Measurements from ENCODE around the gene DCDC2.

The DCDC2 gene

DNA sequence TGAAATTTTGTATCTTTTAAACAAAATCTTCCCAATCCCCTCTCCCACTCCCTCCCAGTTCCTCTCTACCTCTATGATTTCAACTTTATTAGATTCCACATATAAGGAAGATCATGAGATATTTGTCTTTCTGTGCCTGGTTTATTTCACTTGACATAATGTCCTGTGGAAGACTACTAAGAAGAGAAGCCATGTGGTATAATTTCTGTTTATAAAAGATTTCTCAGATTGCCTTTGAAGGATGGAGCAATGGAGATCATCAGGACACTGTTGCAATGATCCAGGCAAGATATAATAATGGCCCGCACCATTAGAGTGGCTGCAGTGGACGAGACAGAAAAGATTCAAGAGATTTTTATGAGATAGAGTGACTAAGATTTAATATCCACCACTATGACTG, 218.8 kb downstream of the DCDC2 start:
- TF ChIP-seq TAF1 (IDR thresholded peaks at IDR 0.05; ENCODE audit: borderline replicate concordance, insufficient read depth, low read length) (no peak), SIN3A (IDR thresholded peaks at IDR 0.05; ENCODE audit: borderline replicate concordance, insufficient read depth, low read length) (no peak), FOXP2 (optimal IDR thresholded peaks at IDR 0.05; ENCODE audit: borderline replicate concordance, extremely low read depth, extremely low read length, insufficient read depth) (no peak), POLR2AphosphoS5 (IDR thresholded peaks at IDR 0.05; ENCODE audit: low read depth, low read length) (no peak)
- TF ChIP-seq, protein P1, sequence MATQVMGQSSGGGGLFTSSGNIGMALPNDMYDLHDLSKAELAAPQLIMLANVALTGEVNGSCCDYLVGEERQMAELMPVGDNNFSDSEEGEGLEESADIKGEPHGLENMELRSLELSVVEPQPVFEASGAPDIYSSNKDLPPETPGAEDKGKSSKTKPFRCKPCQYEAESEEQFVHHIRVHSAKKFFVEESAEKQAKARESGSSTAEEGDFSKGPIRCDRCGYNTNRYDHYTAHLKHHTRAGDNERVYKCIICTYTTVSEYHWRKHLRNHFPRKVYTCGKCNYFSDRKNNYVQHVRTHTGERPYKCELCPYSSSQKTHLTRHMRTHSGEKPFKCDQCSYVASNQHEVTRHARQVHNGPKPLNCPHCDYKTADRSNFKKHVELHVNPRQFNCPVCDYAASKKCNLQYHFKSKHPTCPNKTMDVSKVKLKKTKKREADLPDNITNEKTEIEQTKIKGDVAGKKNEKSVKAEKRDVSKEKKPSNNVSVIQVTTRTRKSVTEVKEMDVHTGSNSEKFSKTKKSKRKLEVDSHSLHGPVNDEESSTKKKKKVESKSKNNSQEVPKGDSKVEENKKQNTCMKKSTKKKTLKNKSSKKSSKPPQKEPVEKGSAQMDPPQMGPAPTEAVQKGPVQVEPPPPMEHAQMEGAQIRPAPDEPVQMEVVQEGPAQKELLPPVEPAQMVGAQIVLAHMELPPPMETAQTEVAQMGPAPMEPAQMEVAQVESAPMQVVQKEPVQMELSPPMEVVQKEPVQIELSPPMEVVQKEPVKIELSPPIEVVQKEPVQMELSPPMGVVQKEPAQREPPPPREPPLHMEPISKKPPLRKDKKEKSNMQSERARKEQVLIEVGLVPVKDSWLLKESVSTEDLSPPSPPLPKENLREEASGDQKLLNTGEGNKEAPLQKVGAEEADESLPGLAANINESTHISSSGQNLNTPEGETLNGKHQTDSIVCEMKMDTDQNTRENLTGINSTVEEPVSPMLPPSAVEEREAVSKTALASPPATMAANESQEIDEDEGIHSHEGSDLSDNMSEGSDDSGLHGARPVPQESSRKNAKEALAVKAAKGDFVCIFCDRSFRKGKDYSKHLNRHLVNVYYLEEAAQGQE (IDR thresholded peaks at IDR 0.05; ENCODE audit: insufficient read depth in 1 of 2, low read depth in 2 of 2, low read length in 2 of 2): no peak

GRCh38 chr6:24131751-24132150, 226.1 kb downstream of the DCDC2 start:
- no peak for TF ChIP-seq POLR2AphosphoS5 (IDR thresholded peaks at IDR 0.05; ENCODE audit: low read depth, low read length)
- TF ChIP-seq SIN3A (IDR thresholded peaks at IDR 0.05; ENCODE audit: borderline replicate concordance, insufficient read depth, low read length): no peak
- no peak for TF ChIP-seq TAF1 (IDR thresholded peaks at IDR 0.05; ENCODE audit: borderline replicate concordance, insufficient read depth, low read length)
- no peak for TF ChIP-seq FOXP2 (optimal IDR thresholded peaks at IDR 0.05; ENCODE audit: borderline replicate concordance, extremely low read depth, extremely low read length, insufficient read depth)
- TF ChIP-seq, protein P1 (IDR thresholded peaks at IDR 0.05; ENCODE audit: insufficient read depth in 1 of 2, low read depth in 2 of 2, low read length in 2 of 2): no peak

DNA sequence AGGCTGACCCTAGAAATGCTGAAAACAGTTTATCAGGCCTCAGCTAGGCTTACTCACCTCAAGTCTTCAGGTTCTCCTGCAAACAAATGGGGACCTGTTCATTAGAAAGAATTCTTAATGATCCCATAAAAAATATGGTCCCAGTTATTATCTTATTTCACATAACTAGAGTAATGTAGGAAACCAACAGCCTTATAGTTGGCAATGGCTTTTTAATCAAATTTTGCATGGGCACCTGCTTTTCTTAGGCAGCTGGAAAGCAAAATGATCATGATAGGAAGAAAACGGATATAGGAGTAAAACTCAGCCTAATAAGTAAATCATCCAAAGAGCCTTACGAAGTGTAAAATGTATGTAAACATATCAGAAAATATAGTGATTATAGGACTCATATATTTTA, 230.5 kb downstream of the DCDC2 start:
- TF ChIP-seq POLR2AphosphoS5 (IDR thresholded peaks at IDR 0.05; ENCODE audit: low read depth, low read length) (no peak), TAF1 (IDR thresholded peaks at IDR 0.05; ENCODE audit: borderline replicate concordance, insufficient read depth, low read length) (no peak), SIN3A (IDR thresholded peaks at IDR 0.05; ENCODE audit: borderline replicate concordance, insufficient read depth, low read length) (no peak), FOXP2 (optimal IDR thresholded peaks at IDR 0.05; ENCODE audit: borderline replicate concordance, extremely low read depth, extremely low read length, insufficient read depth) (no peak)
- TF ChIP-seq, protein P1 (IDR thresholded peaks at IDR 0.05; ENCODE audit: insufficient read depth in 1 of 2, low read depth in 2 of 2, low read length in 2 of 2): no peak

DNA sequence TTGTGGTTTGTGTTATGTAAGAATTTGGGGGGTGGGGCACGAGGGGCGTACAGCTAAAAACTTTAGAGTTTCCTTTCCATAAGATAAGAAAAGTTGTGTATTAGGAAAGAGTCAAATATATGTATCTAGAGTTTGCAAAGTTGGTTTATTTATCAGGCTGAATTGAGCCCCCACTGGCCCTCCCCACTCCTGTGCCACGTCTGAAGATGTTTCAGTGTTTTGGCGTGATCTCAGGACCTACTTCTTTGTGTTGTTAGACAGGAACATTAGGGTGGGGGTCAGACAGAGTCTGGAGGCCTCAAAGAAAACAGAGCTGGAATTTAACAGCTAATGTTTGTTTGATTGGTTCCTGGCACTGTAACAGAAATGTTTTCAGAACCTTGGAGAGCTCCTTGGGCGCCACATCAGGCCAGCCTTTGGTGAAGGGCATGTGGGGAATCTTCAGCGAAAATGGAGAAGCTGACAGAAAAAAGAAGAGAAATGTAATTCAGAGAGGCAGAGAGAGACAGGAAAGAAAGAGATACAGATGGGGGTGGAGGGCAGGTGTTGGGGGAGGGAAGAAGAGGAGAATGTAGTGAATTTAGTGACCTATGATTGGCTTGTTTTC, 231.2 kb downstream of the DCDC2 start:
- no peak for TF ChIP-seq TAF1 (IDR thresholded peaks at IDR 0.05; ENCODE audit: borderline replicate concordance, insufficient read depth, low read length)
- TF ChIP-seq, protein P1 (IDR thresholded peaks at IDR 0.05; ENCODE audit: insufficient read depth in 1 of 2, low read depth in 2 of 2, low read length in 2 of 2): peak; percentile 91 to 98

DNA sequence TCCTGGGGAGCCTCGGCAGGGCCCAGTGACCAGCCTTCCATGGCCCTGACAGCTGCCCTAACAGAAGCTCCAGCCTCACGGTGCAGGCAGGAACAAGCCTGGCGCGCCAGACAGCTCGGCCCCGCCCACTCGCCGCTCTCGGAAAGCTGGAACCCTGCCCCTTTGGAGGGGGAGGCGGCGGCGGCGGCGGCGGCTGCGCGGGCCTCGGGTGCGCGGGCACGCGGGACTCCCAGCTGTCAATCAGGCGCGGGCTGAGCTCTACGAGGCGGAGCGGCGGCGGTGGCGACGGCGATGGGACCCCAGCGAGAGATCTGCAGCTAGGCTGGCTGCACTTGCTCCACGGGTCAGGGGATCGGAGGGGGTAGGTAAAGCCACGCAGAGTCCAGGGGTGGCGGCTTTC, 231.9 kb downstream of the DCDC2 start, which contains the start of gene NRSN1:
Gene NRSN1, plus strand, starts transcription at position 236 of the 400 bp plus-strand sequence. CDS start 8,113 bp downstream, outside the sequence.
- TF ChIP-seq FOXP2 (optimal IDR thresholded peaks at IDR 0.05; ENCODE audit: borderline replicate concordance, extremely low read depth, extremely low read length, insufficient read depth): no peak
- TF ChIP-seq SIN3A (IDR thresholded peaks at IDR 0.05; ENCODE audit: borderline replicate concordance, insufficient read depth, low read length): no peak
- TF ChIP-seq TAF1 (IDR thresholded peaks at IDR 0.05; ENCODE audit: borderline replicate concordance, insufficient read depth, low read length): no peak
- TF ChIP-seq, protein P1 (IDR thresholded peaks at IDR 0.05; ENCODE audit: insufficient read depth in 1 of 2, low read depth in 2 of 2, low read length in 2 of 2): no peak; a peak in 1 of 4 replicates
- TF ChIP-seq POLR2AphosphoS5 (IDR thresholded peaks at IDR 0.05; ENCODE audit: low read depth, low read length): no peak

Measured in PFSK-1 (cell line).